LNCaP clone FGC (cell line): ENCODE data around the gene GPRASP2.
"Not testable (repeated sequence)": the region's sequence is repeated elsewhere in the genome, so short reads cannot be mapped to it uniquely, and the experiment has no call there.

ENCODE experiments used
- DNase-seq: peaks from one replicate; pipeline ENCODE4 v3.0.0-alpha.2; 2011; ENCODE audit warnings: low read depth
- H3K4me3 ChIP-seq: 2 replicates; pipeline ENCODE4 v1.5.1; 2011; ENCODE audit warnings: mild to moderate bottlenecking, low read depth, low read length, control low read depth
- TF ChIP-seq, protein P1 (sequence below): IDR thresholded peaks from 2 replicates; pipeline ENCODE4 v1.5.1; 2012; ENCODE audit warnings: mild to moderate bottlenecking; ENCODE audit not compliant: control insufficient read depth, insufficient read depth; ENCODE audit errors: extremely low read depth

GPRASP2 gene

DNA sequence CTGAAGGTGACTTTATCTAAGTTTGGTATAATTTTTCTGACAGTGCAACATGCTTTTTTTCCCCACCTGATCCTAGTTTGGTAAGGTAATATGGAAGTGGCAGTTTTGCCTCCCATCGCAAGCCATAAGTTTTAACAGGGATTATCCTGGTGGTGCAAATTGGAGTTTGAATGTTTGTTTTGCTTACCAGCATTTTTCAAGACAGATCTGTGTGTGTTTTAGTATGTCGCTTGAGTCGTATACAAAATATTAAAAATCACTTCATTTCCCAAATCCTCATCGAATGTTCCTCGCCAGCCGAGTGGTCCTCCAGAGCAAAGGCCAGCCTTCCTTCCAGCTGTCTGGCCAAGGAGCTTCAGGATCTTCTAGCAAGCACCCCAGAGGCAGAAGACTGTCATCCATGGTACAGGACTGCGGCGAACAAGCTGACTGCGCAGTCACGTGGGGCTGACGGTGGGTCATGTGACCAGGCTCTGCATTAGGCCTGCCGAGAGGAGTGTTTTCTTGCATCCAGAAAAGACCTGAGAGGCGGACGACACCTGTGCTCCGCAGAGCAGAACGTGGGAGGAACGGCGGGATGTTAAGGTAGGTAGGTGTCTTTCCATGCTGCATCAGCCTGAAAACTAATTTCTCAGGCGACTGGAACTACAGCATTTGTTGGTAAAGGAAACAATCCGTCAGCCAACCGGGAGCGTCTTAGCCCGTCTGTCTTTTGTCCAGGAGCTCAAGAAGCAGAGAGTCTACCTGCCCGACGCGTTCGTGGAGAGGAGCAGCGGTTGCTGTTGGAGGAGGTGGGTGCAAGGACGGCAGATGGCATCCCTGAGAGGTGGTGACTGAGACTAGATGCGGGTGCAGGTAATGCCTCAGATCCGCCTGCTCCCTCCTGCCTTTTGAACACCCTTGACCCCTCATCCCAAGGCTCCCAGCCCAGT lies 8.3 kb downstream of the GPRASP2 start, which contains the start of gene GPRASP3:
GPRASP3 (plus strand) TSS at position 507 of the 932 bp plus-strand sequence. CDS start 28,253 bp downstream, outside the sequence.
- TF ChIP-seq, protein P1, sequence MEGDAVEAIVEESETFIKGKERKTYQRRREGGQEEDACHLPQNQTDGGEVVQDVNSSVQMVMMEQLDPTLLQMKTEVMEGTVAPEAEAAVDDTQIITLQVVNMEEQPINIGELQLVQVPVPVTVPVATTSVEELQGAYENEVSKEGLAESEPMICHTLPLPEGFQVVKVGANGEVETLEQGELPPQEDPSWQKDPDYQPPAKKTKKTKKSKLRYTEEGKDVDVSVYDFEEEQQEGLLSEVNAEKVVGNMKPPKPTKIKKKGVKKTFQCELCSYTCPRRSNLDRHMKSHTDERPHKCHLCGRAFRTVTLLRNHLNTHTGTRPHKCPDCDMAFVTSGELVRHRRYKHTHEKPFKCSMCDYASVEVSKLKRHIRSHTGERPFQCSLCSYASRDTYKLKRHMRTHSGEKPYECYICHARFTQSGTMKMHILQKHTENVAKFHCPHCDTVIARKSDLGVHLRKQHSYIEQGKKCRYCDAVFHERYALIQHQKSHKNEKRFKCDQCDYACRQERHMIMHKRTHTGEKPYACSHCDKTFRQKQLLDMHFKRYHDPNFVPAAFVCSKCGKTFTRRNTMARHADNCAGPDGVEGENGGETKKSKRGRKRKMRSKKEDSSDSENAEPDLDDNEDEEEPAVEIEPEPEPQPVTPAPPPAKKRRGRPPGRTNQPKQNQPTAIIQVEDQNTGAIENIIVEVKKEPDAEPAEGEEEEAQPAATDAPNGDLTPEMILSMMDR: no peak

DNA sequence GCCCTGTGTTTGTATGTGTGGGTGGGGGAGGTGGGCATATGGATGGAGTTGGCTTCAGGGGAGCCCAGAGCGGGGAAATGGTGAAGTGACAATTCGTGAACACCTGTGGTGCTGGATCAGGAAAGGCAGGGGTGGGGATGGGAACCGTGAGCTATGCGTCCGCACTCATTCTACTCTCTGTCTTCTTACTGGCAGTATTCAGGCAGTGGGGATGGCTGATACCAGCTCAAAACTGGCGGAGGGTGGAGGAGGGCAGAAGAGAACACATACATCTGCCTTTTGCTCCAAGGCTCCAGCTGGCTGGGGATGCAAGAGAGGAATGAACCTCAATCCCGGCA lies 8.9 kb downstream of the GPRASP2 start:
- H3K4me3 ChIP-seq: peak overlapping the region; percentile 75
- DNase-seq: not testable (repeated sequence)

More for the DNA sequence above, 8.3 kb downstream of the GPRASP2 start, which contains the start of gene GPRASP3:
- peak; percentile 56 for DNase-seq
- peak within 1 kb of the TSS; percentile 75 for H3K4me3 ChIP-seq

DNA sequence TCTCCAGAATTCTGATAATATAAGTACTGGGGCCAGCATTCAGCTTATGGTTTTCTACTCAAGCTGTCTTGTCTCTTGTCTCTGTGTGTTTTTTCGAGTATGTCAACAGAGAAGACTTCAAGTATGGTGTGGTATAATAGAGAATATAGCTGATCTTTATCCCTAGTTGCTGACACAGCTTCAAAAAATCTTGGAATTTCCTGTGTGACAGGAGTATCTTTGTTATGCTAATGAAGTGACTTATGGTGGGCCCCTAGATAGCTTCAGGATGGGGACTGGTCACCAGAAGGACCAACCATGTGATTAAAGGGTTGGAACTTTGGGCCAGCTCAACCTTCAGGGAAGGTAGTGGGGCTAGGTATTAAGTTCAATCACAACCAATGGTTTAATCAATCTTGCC lies 11.2 kb downstream of the GPRASP2 start:
- no peak overlapping the region for H3K4me3 ChIP-seq
- DNase-seq: no peak
- TF ChIP-seq, protein P1: no peak

DNA sequence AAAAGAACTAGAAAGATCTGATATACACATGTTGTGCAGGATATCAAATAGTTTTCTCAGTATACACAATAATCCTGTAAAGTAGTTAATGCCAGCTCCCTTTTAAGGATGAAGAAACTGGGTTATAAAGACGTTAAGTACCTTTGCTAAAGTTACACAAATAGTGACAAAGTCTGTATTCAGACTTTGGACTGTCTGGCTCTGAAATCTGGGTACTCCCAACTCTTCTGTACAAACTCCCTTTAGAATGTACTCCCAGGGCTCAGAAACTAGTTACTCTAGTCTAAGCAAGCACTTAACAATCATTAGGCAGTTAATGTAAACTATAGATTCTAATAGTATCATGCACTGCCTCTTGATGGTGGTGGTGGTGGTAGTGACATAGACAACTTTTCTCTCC lies 15.5 kb downstream of the GPRASP2 start:
- no peak overlapping the region for H3K4me3 ChIP-seq
- TF ChIP-seq, protein P1: no peak

DNA sequence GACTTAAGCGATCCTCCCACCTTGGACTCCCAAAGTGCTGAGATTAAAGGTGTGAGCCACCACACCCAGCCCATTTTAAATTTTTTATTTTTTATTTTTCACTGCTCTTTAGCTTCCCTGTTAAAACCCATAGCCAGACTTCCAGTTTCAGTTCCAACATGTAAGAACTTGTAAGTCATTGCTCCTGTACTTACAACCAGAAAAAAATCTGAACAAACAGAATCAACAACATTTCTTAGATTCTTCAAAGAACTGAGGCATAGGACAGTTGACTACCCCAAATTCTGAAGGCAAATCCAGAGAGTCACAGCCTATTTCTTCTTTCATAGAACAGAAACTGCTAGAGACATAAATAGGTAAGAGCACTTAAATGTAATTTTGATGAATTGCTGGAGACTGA lies 16.4 kb downstream of the GPRASP2 start:
- DNase-seq: no peak
- H3K4me3 ChIP-seq: no peak overlapping the region
- TF ChIP-seq, protein P1: no peak

More for the DNA sequence above, 15.5 kb downstream of the GPRASP2 start:
- no peak for DNase-seq

DNA sequence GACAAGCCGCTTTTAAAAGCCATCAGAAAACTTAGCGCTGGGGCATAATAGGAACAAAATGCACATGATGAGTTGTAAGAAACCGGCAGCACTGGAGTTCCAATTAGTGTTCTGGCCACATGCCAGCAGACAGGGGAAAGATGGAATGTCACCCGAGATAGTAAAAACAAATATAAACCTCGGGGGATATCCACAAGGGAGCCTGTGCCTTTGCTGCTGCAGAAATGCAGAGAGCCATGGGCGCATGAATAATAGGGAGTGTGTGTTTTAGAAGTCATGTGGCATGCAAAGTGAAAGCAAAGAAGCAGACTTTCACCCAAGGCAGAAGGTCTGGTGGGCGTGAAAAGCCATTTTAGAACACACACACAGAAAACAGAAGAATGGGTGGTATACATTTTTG lies 27.4 kb downstream of the GPRASP2 start:
- H3K4me3 ChIP-seq: no peak overlapping the region
- TF ChIP-seq, protein P1: no peak
- no peak for DNase-seq

DNA sequence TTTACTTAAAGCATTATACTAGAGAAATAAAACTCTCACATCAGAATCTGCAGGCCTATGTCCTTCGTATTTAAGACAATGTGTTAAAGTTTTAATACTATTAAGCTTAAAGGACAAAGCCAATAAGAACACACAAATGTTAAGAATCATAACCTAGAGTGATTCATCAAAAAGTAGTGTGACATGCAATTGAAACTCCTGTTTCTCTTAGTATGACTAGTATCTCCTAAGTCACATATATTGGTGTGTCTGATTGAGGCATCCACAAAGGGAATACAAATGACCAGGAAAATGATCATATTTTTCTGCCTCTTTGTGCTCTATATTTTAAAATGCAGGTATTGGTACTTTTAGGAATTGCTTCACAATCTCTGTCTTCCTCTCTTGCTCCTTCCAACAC lies 32.1 kb downstream of the GPRASP2 start:
- TF ChIP-seq, protein P1: no peak
- DNase-seq: no peak
- no peak overlapping the region for H3K4me3 ChIP-seq
